Measurements from ENCODE around the gene SLIT3. TPM values are rescaled to one million over a fixed set of nuclear protein-coding genes. Genes with fewer than 3 reads are reported as not detected.

The SLIT3 gene
- total RNA-seq, 1 experiment from 2014 or later, result 0.92 TPM

DNA sequence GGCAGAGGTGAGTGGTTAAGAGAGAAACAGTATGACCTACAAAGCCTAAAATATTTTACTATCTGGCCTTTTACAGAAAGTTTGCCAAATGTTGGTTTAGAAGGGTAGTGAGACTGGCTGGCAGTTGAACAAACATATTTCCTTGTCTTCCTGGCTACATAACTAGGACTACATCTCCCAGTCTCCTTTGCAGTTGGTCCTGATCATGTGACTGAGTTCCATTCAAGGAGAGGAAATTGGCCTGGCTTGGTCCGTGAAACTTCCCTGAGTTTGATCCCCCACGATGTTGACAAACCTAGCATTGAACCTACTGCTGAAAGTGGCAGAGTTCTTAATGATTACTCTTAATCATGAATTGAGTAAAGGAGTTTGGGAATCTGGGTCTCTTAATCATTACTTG lies 280.8 kb downstream of the SLIT3 start:
- H2AFZ ChIP-seq (ENCODE audit: low read length), result no peak overlapping the region
- H3K9ac ChIP-seq (ENCODE audit: extremely low read depth, insufficient read length, low read length), result no peak overlapping the region
- no peaks in the 10 kb centered on the region for H3K36me3 Mint-ChIP-seq (ENCODE audit: insufficient read depth in 1 of 3, low read depth in 3 of 3)
- H3K9me3 Mint-ChIP-seq, result no peaks in the 10 kb centered on the region
- H2BK20ac ChIP-seq (ENCODE audit: low read depth, low read length, poor library complexity, severe bottlenecking), result no peak overlapping the region
- no peak overlapping the region for H2BK12ac ChIP-seq (ENCODE audit: insufficient read length, low read depth, low read length)
- TF ChIP-seq CTCF (conservative IDR thresholded peaks at IDR 0.05), result no peak
- H2BK5ac ChIP-seq (ENCODE audit: insufficient read length, low read length), result no peak overlapping the region
- DNase-seq, result no peak
- no peak overlapping the region for H2BK120ac ChIP-seq (ENCODE audit: low read depth, low read length, poor library complexity, severe bottlenecking)
- no peak overlapping the region for H3K14ac ChIP-seq (ENCODE audit: insufficient read depth, low read length)
- H3K27ac ChIP-seq (ENCODE audit: insufficient read length, low read depth, low read length), result no peak overlapping the region
- no peak overlapping the region for H2BK15ac ChIP-seq (ENCODE audit: low read depth, low read length)
- no peaks in the 10 kb centered on the region for H3K79me2 ChIP-seq (ENCODE audit: insufficient read depth, low read length)
- WGBS (ENCODE audit: extremely low coverage, insufficient read length, low lambda C conversion rate), result no CpG with 5 or more reads among the region's 2 CpGs
- no peak overlapping the region for H4K8ac ChIP-seq (replicated peaks; ENCODE audit: insufficient read length, low read depth, low read length)
- H3K27me3 Mint-ChIP-seq (ENCODE audit: low read depth), result peaks cover 26% of the 10 kb centered on the region
- no peaks in the 10 kb centered on the region for H3K9me3 ChIP-seq (ENCODE audit: control insufficient read depth, low read depth, low read length)
- H4K20me1 ChIP-seq (ENCODE audit: control insufficient read depth, insufficient read depth, insufficient read length), result no peaks in the 10 kb centered on the region
- no peak overlapping the region for H3K18ac ChIP-seq (ENCODE audit: insufficient read length, low read depth, low read length)
- no peaks in the 10 kb centered on the region for H3K79me1 ChIP-seq (ENCODE audit: insufficient read depth, low read depth, low read length, poor library complexity, severe bottlenecking)
- H4K5ac ChIP-seq (ENCODE audit: insufficient read length, low read depth, low read length), result no peak overlapping the region
- no peak overlapping the region for H3K4me2 ChIP-seq (ENCODE audit: insufficient read depth, insufficient read length, low read length)
- H3K4ac ChIP-seq (ENCODE audit: low read depth, low read length), result no peak overlapping the region
- no peaks in the 10 kb centered on the region for H3K23me2 ChIP-seq (ENCODE audit: insufficient read length, low read depth, low read length, poor library complexity, severe bottlenecking)
- no peak overlapping the region for H3T11ph ChIP-seq (ENCODE audit: low read length)
- no peak overlapping the region for H2AK5ac ChIP-seq (ENCODE audit: insufficient read length, low read length)
- H3K4me1 ChIP-seq (ENCODE audit: insufficient read depth, low read length), result no peaks in the 10 kb centered on the region
- no peak overlapping the region for H3K27ac Mint-ChIP-seq
- no peak overlapping the region for H3K23ac ChIP-seq (ENCODE audit: insufficient read length, low read depth, low read length)
- no peak overlapping the region for H4K91ac ChIP-seq (ENCODE audit: insufficient read length, low read depth, low read length)
- H3K27me3 ChIP-seq (ENCODE audit: insufficient read depth, low read length), result no peaks in the 10 kb centered on the region
- H3K56ac ChIP-seq (ENCODE audit: insufficient read length, low read depth, low read length), result no peak overlapping the region
- H3K4me1 Mint-ChIP-seq, result peaks cover 8 to 11% of the 10 kb centered on the region in 2 experiments
- H3K4me3 Mint-ChIP-seq, result peak overlapping the region in 1 of 2 experiments; percentile 30; a peak in 3 of 5 replicates
